ENCODE results near the gene RTL10. TPM values are rescaled to one million over a fixed set of nuclear protein-coding genes. Genes with fewer than 3 reads are reported as not detected.
A peak's percentile ranks its signal among the peaks of the same experiment; 100 is the strongest.

The RTL10 gene
- total and polyA plus RNA-seq, 2 of the 13 experiments (the other 11 are each of a cell fraction or from before 2014, with no cell fraction given) = 14.1 to 15.8 TPM

- peak; percentile 80; the same call in 1 of the 2 replicates for TF ChIP-seq HMGXB3 (CRISPR knock-in tag; IDR thresholded peaks at IDR 0.05; ENCODE audit: borderline replicate concordance)
- 0 out of 2 replicates have a peak, but pooled peaks have one; percentile 11 for TF ChIP-seq SMAD9 (CRISPR knock-in tag; IDR thresholded peaks at IDR 0.05)
- no peak for TF ChIP-seq FOXP1 (IDR thresholded peaks at IDR 0.05)
- TF ChIP-seq FOXP1 (CRISPR knock-in tag; IDR thresholded peaks at IDR 0.05) = 0 out of 2 replicates have a peak, but pooled peaks have one; percentile 3
- TF ChIP-seq ZKSCAN1 (IDR thresholded peaks at IDR 0.05; ENCODE audit: low read length) = no peak
- TF ChIP-seq ATF3 (CRISPR knock-in tag; IDR thresholded peaks at IDR 0.05) = 0 out of 2 replicates have a peak, but pooled peaks have one; percentile 4
- peak; percentile 46; the same call in 1 of the 2 replicates for TF ChIP-seq TBX2 (CRISPR knock-in tag; IDR thresholded peaks at IDR 0.05; ENCODE audit: borderline replicate concordance)
- peak; percentile 90; the same call in 1 of the 2 replicates for TF ChIP-seq ZNF543 (CRISPR knock-in tag; IDR thresholded peaks at IDR 0.05)
- peak; percentile 97; the same call in 1 of the 2 replicates for TF ChIP-seq SAFB2 (CRISPR knock-in tag; IDR thresholded peaks at IDR 0.05; ENCODE audit: borderline replicate concordance, low read depth)
- peak; percentile 87 for TF ChIP-seq CSRNP1 (CRISPR knock-in tag; IDR thresholded peaks at IDR 0.05)
- TF ChIP-seq, protein P1, sequence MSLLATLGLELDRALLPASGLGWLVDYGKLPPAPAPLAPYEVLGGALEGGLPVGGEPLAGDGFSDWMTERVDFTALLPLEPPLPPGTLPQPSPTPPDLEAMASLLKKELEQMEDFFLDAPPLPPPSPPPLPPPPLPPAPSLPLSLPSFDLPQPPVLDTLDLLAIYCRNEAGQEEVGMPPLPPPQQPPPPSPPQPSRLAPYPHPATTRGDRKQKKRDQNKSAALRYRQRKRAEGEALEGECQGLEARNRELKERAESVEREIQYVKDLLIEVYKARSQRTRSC (CRISPR knock-in tag; IDR thresholded peaks at IDR 0.05; ENCODE audit: low read depth) = no peak; the same call in 1 of the 2 replicates
- TF ChIP-seq IRF2 (CRISPR knock-in tag; IDR thresholded peaks at IDR 0.05) = peak; percentile 70
- TF ChIP-seq, protein P2, sequence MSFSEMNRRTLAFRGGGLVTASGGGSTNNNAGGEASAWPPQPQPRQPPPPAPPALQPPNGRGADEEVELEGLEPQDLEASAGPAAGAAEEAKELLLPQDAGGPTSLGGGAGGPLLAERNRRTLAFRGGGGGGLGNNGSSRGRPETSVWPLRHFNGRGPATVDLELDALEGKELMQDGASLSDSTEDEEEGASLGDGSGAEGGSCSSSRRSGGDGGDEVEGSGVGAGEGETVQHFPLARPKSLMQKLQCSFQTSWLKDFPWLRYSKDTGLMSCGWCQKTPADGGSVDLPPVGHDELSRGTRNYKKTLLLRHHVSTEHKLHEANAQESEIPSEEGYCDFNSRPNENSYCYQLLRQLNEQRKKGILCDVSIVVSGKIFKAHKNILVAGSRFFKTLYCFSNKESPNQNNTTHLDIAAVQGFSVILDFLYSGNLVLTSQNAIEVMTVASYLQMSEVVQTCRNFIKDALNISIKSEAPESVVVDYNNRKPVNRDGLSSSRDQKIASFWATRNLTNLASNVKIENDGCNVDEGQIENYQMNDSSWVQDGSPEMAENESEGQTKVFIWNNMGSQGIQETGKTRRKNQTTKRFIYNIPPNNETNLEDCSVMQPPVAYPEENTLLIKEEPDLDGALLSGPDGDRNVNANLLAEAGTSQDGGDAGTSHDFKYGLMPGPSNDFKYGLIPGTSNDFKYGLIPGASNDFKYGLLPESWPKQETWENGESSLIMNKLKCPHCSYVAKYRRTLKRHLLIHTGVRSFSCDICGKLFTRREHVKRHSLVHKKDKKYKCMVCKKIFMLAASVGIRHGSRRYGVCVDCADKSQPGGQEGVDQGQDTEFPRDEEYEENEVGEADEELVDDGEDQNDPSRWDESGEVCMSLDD (CRISPR knock-in tag; IDR thresholded peaks at IDR 0.05; ENCODE audit: borderline replicate concordance) = peak; percentile 24; the same call in 1 of the 2 replicates
- TF ChIP-seq ZNF703 (CRISPR knock-in tag; IDR thresholded peaks at IDR 0.05; ENCODE audit: borderline replicate concordance) = no peak; the same call in 1 of the 2 replicates
- TF ChIP-seq POLR2A (IDR thresholded peaks at IDR 0.05; ENCODE audit: insufficient read depth in 1 of 2, low read depth in 2 of 2, low read length in 2 of 2) = peak; percentile 96 to 97
- peak; percentile 56 for TF ChIP-seq NCOA2 (CRISPR knock-in tag; IDR thresholded peaks at IDR 0.05)
- TF ChIP-seq MAZ (IDR thresholded peaks at IDR 0.05; ENCODE audit: borderline replicate concordance, low read depth, low read length) = no peak
- peak; percentile 64 for TF ChIP-seq MAZ (CRISPR knock-in tag; IDR thresholded peaks at IDR 0.05; ENCODE audit: low read depth)
- TF ChIP-seq ZBTB20 (CRISPR knock-in tag; IDR thresholded peaks at IDR 0.05; ENCODE audit: borderline replicate concordance, low read depth) = peak; percentile 17; the same call in 1 of the 2 replicates
- 0 out of 2 replicates have a peak, but pooled peaks have one; percentile 14 for TF ChIP-seq HMG20B (CRISPR knock-in tag; conservative IDR thresholded peaks at IDR 0.05)
Observed at GRCh38 chr22:19854778-19855503, at the start of gene RTL10, which contains the start of gene GNB1L (continued).

Measured in HepG2 (cell line).